HG03103 (cell line): ENCODE results near the gene ASB7.

Experiments
- ATAC-seq: cut with Tn5 transposase; IDR thresholded peaks from one replicate; pipeline ENCODE4 v1.9.1; 2021; ENCODE audit warnings: low read depth; ENCODE audit not compliant: unreplicated experiment

Gene ASB7

GRCh38 chr15:100682468-100682867 lies 80.1 kb downstream of the ASB7 start:
- ATAC-seq: no peak

- no peak for ATAC-seq
Observed at GRCh38 chr15:100683434-100683833, 81.0 kb downstream of the ASB7 start.

GRCh38 chr15:100684591-100684990 lies 82.2 kb downstream of the ASB7 start:
- no peak for ATAC-seq

- no peak for ATAC-seq
Observed at GRCh38 chr15:100686021-100686724, 83.8 kb downstream of the ASB7 start.

GRCh38 chr15:100686725-100687473 lies 84.5 kb downstream of the ASB7 start:
- ATAC-seq: no peak

- ATAC-seq: no peak
Observed at GRCh38 chr15:100687582-100688141, 85.3 kb downstream of the ASB7 start.

GRCh38 chr15:100688549-100689120 lies 86.2 kb downstream of the ASB7 start:
- no peak for ATAC-seq

- no peak for ATAC-seq
Observed at GRCh38 chr15:100689131-100689899, 86.9 kb downstream of the ASB7 start.

- no peak for ATAC-seq
Observed at GRCh38 chr15:100690032-100690794, 87.8 kb downstream of the ASB7 start.

- no peak for ATAC-seq
Observed at GRCh38 chr15:100690795-100691158, 88.4 kb downstream of the ASB7 start.

GRCh38 chr15:100691321-100691720 lies 88.9 kb downstream of the ASB7 start:
- no peak for ATAC-seq

- no peak for ATAC-seq
Observed at GRCh38 chr15:100692246-100692645, 89.9 kb downstream of the ASB7 start.

- ATAC-seq: no peak
Observed at GRCh38 chr15:100692671-100693070, 90.3 kb downstream of the ASB7 start.

GRCh38 chr15:100693451-100693850 lies 91.1 kb downstream of the ASB7 start:
- ATAC-seq: no peak

GRCh38 chr15:100694381-100695021 lies 92.1 kb downstream of the ASB7 start:
- ATAC-seq: no peak

GRCh38 chr15:100695048-100695447 lies 92.7 kb downstream of the ASB7 start:
- ATAC-seq: no peak

- ATAC-seq: no peak
Observed at GRCh38 chr15:100696452-100696851, 94.1 kb downstream of the ASB7 start.
